Measurements from ENCODE around the gene PPA2. TPM values are rescaled to one million over a fixed set of nuclear protein-coding genes. Genes with fewer than 3 reads are reported as not detected.

Gene PPA2
- total RNA-seq, 4 donors from 2014 or later = 85.4 to 170 (median 113) TPM

DNA sequence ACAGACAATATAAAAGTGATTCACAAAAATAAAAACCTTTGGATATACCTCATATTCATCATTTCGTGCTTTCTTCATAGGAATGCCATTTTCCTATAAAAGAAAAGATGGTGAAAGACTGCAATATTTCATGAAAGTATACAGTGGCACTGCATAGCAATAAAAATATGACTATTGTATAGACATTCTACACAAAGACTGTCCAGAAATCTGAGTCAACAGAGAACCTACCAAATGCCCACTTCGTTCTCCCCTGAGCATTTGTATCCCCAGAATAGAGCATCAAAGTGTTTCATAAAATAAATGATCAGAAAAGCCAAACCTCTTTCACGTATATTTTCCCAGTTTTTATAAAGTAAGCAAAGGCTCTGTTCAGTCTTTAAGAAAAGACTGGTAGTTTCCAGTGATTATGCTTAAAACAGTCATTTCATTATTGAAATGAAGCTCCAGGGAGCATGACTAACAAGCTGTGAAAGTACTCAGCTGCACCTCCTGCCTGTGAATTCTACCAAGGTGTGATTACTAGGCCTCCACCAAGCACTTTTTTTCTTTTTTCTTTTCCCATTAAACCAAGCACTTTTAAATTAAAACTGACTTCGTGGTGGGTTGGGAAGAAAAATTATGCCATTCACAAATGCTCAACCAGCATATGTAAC lies 20.2 kb downstream of the PPA2 start:
- no peak for DNase-seq (ENCODE audit: low spot score in 2 of 2)
- Histone ChIP-seq H3K4me1 (no peaks in the 10 kb centered on the region), H3K27ac (no peak overlapping the region), H3K4me3 (no peak overlapping the region), H3K27me3 (no peaks in the 10 kb centered on the region), H3K9me3 (no peaks in the 10 kb centered on the region), H3K36me3 (peaks cover 12% of the 10 kb centered on the region)
- WGBS = 81% methylated on average over 4 of the region's 4 CpGs
- TF ChIP-seq POLR2A (IDR thresholded peaks at IDR 0.05) (no peak), POLR2AphosphoS5 (IDR thresholded peaks at IDR 0.05) (no peak), EP300 (IDR thresholded peaks at IDR 0.05) (no peak)
- TF ChIP-seq, protein P1, sequence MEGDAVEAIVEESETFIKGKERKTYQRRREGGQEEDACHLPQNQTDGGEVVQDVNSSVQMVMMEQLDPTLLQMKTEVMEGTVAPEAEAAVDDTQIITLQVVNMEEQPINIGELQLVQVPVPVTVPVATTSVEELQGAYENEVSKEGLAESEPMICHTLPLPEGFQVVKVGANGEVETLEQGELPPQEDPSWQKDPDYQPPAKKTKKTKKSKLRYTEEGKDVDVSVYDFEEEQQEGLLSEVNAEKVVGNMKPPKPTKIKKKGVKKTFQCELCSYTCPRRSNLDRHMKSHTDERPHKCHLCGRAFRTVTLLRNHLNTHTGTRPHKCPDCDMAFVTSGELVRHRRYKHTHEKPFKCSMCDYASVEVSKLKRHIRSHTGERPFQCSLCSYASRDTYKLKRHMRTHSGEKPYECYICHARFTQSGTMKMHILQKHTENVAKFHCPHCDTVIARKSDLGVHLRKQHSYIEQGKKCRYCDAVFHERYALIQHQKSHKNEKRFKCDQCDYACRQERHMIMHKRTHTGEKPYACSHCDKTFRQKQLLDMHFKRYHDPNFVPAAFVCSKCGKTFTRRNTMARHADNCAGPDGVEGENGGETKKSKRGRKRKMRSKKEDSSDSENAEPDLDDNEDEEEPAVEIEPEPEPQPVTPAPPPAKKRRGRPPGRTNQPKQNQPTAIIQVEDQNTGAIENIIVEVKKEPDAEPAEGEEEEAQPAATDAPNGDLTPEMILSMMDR (IDR thresholded peaks at IDR 0.05) = no peak

DNA sequence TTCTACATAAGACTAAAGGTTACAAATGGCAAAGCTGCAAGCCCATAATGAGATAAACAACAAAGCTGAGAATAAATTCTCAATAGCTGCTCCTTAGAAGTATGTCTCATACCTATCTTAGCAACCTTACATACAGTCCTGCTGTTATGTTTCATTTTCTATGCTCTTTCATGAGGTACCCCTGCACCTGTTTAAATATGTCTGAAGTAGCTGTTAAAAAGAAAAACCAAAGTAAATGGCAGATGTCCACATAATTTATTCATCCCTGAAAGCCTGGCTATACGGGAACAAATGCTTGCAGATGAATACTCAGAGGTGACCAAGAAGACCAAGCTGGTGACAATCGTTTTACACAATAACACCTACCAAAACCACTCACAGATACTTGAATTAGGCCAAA lies 22.5 kb downstream of the PPA2 start:
- 90% methylated on average over 2 of the region's 2 CpGs for WGBS
- no peak for DNase-seq (ENCODE audit: low spot score in 2 of 2)
- Histone ChIP-seq H3K27ac (no peak overlapping the region), H3K4me1 (no peaks in the 10 kb centered on the region), H3K9me3 (no peaks in the 10 kb centered on the region), H3K27me3 (no peaks in the 10 kb centered on the region), H3K4me3 (no peak overlapping the region), H3K36me3 (peaks cover 15% of the 10 kb centered on the region)
- no peak for TF ChIP-seq EP300 (IDR thresholded peaks at IDR 0.05)

DNA sequence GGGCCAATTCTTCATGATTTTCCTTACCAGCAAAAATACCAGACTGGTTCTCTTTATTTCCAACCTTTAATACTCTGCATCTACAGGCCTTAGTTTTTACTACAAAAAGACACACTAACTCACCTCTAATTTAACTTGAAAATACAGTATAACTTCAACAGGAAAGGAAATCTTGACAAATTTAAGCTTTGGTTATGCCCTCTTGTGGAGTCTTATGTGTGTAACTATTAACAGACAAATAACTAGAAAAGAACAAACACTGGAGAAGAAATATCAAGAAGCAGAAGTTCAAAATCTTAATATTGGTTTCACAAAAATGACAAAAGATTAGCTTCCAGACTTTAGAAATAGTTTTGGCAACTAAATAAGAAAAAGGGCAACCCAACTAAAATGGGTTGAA lies 33.0 kb downstream of the PPA2 start:
- no peak overlapping the region for H3K27ac ChIP-seq
- TF ChIP-seq POLR2A (IDR thresholded peaks at IDR 0.05) (no peak), POLR2AphosphoS5 (IDR thresholded peaks at IDR 0.05) (no peak), EP300 (IDR thresholded peaks at IDR 0.05) (no peak)
- TF ChIP-seq, protein P1 (IDR thresholded peaks at IDR 0.05) = no peak
- H3K4me1 ChIP-seq = no peaks in the 10 kb centered on the region
- no peak for DNase-seq (ENCODE audit: low spot score in 2 of 2)
- peaks cover 51% of the 10 kb centered on the region for H3K36me3 ChIP-seq
- H3K4me3 ChIP-seq = no peak overlapping the region
- H3K27me3 ChIP-seq = no peaks in the 10 kb centered on the region
- no peaks in the 10 kb centered on the region for H3K9me3 ChIP-seq

DNA sequence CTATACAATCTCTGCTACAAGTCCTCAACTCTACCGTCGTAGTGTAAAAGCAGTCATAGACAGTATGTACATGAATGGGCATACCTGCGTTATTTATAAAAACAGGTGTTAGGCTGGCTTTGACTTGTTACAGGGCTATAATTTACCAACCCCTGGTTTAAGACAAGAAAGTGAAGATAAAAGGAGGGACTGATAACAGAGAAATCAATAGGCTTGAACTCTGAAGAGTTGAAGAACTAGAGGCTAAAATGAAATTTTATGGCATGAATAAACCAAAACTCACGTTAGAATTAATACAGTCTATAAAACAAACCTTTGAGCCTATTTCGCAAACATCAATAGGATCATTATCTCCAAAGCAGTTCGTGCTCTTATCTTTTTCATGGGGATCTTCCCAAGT lies 36.2 kb downstream of the PPA2 start:
- TF ChIP-seq POLR2A (IDR thresholded peaks at IDR 0.05) = no peak
- TF ChIP-seq, protein P1 (IDR thresholded peaks at IDR 0.05) = no peak
- TF ChIP-seq POLR2AphosphoS5 (IDR thresholded peaks at IDR 0.05) = no peak
- TF ChIP-seq EP300 (IDR thresholded peaks at IDR 0.05) = no peak
- 93% methylated on average over 6 of the region's 6 CpGs for WGBS
- Histone ChIP-seq H3K4me1 (no peaks in the 10 kb centered on the region), H3K36me3 (peaks cover 69% of the 10 kb centered on the region), H3K27me3 (no peaks in the 10 kb centered on the region), H3K4me3 (no peak overlapping the region), H3K9me3 (peaks cover 3% of the 10 kb centered on the region), H3K27ac (no peak overlapping the region)
- no peak for DNase-seq (ENCODE audit: low spot score in 2 of 2)

DNA sequence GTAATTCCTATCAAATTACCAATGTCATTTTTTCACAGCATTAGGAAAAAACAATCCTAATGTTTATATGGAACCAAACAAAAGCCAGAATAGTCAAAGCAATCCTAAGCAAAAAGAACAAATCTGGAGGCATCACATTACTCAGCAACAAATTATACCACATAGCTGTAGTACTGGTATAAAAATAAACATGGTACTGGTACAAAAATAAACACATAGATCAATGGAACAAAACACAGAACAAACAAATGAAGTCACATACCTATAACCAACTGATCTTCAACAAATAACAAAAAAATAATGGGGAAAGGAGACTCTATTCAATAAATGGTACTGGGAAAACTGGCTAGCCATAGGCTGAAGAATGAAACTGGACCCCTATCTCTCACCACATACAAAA lies 37.4 kb downstream of the PPA2 start:
- Histone ChIP-seq H3K4me3 (no peak overlapping the region), H3K27me3 (no peaks in the 10 kb centered on the region), H3K4me1 (no peaks in the 10 kb centered on the region), H3K9me3 (peaks cover 3% of the 10 kb centered on the region), H3K27ac (no peak overlapping the region), H3K36me3 (peaks cover 71% of the 10 kb centered on the region)
- DNase-seq (ENCODE audit: low spot score in 2 of 2) = no peak
- TF ChIP-seq EP300 (IDR thresholded peaks at IDR 0.05) (no peak), POLR2AphosphoS5 (IDR thresholded peaks at IDR 0.05) (no peak), POLR2A (IDR thresholded peaks at IDR 0.05) (no peak)
- TF ChIP-seq, protein P1 (IDR thresholded peaks at IDR 0.05) = no peak

DNA sequence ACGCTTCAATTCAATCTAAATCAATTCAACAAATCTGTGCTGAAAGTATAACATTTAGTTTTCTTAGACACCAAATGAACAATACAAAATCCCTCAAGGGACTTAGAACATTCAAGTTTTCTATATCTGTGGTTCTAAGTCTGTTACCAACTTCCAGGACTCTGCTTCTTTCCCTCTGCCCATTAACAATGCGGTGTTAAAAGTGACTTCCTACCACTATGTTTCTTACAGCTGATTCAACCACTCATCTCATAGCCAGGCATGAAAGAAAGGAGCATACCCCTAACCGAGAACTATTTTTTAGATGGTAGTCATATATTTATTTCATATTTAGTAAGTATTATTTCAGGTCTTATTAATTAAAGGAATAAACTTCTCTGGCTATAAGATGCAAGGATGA lies 38.9 kb downstream of the PPA2 start:
- H3K4me3 ChIP-seq = no peak overlapping the region
- peaks cover 72% of the 10 kb centered on the region for H3K36me3 ChIP-seq
- no peak for TF ChIP-seq EP300 (IDR thresholded peaks at IDR 0.05)
- TF ChIP-seq POLR2A (IDR thresholded peaks at IDR 0.05) = no peak
- no peak for TF ChIP-seq POLR2AphosphoS5 (IDR thresholded peaks at IDR 0.05)
- TF ChIP-seq, protein P1 (IDR thresholded peaks at IDR 0.05) = no peak
- no peaks in the 10 kb centered on the region for H3K4me1 ChIP-seq
- no peak overlapping the region for H3K27ac ChIP-seq
- DNase-seq (ENCODE audit: low spot score in 2 of 2) = no peak
- H3K27me3 ChIP-seq = no peaks in the 10 kb centered on the region
- WGBS = 96% methylated on average over 3 of the region's 3 CpGs
- peaks cover 3% of the 10 kb centered on the region for H3K9me3 ChIP-seq

All from suprapubic skin (tissue), 4 donors.